GM06990 (cell line): ENCODE results near the gene AKAP6.

ENCODE experiments used
- DNase-seq: peaks from one replicate; pipeline ENCODE4 v3.0.0-alpha.2; 2011; ENCODE audit not compliant: insufficient read length; ENCODE audit errors: extremely low read depth
- H3K27me3 ChIP-seq: replicated peaks from 2 replicates; pipeline ENCODE4 v1.6.0; 2011; ENCODE audit warnings: low read length; ENCODE audit not compliant: control insufficient read depth, insufficient read depth
- H3K36me3 ChIP-seq: 2 replicates; pipeline ENCODE4 v1.5.1; 2011; ENCODE audit warnings: low read length; ENCODE audit not compliant: control insufficient read depth, insufficient read depth
- H3K4me3 ChIP-seq: replicated peaks from 2 replicates; pipeline ENCODE4 v1.5.1; 2011; ENCODE audit warnings: low read depth, mild to moderate bottlenecking, control low read depth, low read length
- TF ChIP-seq, protein P1 (sequence below): IDR thresholded peaks from 2 replicates; pipeline ENCODE4 v1.5.1; 2011; ENCODE audit warnings: low read length, control low read depth, mild to moderate bottlenecking, inconsistent platforms; ENCODE audit not compliant: insufficient read depth, poor library complexity, severe bottlenecking

AKAP6 gene

DNA sequence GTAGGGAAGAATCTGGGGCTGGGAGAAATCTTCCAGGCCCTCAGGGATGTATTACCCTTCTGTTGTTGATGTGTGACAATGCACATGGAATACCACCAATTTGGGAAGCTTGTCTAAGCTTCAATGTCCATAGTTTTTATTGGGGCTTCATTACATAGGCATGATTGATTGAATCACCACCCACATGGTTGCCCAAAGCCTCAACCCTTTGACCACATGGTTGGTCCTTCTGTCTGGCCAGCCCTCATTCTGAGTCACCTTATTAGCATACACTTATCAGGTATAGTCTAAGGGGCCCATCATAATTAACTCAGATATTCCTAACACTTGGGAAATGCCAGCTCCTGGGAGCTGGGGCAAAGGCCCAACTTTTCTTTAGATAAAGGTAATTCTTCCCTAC, 93.3 kb downstream of the AKAP6 start:
- TF ChIP-seq, protein P1, sequence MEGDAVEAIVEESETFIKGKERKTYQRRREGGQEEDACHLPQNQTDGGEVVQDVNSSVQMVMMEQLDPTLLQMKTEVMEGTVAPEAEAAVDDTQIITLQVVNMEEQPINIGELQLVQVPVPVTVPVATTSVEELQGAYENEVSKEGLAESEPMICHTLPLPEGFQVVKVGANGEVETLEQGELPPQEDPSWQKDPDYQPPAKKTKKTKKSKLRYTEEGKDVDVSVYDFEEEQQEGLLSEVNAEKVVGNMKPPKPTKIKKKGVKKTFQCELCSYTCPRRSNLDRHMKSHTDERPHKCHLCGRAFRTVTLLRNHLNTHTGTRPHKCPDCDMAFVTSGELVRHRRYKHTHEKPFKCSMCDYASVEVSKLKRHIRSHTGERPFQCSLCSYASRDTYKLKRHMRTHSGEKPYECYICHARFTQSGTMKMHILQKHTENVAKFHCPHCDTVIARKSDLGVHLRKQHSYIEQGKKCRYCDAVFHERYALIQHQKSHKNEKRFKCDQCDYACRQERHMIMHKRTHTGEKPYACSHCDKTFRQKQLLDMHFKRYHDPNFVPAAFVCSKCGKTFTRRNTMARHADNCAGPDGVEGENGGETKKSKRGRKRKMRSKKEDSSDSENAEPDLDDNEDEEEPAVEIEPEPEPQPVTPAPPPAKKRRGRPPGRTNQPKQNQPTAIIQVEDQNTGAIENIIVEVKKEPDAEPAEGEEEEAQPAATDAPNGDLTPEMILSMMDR, result no peak
- DNase-seq, result no peak
- Histone ChIP-seq H3K27me3 (no peaks in the 10 kb centered on the region), H3K4me3 (no peak overlapping the region), H3K36me3 (no peaks in the 10 kb centered on the region)

DNA sequence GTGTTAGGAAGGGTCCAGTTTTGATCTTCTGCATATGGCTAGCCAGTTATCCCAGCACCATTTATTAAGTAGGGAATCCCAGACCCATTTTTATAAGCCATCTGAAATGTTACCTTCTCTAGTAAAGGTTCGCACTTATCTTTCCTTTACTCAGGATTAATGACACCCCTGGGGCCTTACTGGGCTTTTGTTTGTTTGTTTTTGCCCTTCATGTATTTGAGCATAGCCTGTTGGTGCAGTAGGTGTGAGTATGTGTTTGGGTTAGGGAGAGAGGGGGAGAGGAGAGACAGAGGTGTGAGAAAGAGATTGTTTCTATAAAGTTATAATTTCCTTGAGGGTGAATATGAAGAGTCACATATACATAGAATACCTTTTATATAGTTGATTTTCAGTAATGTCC, 96.9 kb downstream of the AKAP6 start:
- Histone ChIP-seq H3K4me3 (no peak overlapping the region), H3K36me3 (no peaks in the 10 kb centered on the region), H3K27me3 (no peaks in the 10 kb centered on the region)
- TF ChIP-seq, protein P1, result no peak
- no peak for DNase-seq

DNA sequence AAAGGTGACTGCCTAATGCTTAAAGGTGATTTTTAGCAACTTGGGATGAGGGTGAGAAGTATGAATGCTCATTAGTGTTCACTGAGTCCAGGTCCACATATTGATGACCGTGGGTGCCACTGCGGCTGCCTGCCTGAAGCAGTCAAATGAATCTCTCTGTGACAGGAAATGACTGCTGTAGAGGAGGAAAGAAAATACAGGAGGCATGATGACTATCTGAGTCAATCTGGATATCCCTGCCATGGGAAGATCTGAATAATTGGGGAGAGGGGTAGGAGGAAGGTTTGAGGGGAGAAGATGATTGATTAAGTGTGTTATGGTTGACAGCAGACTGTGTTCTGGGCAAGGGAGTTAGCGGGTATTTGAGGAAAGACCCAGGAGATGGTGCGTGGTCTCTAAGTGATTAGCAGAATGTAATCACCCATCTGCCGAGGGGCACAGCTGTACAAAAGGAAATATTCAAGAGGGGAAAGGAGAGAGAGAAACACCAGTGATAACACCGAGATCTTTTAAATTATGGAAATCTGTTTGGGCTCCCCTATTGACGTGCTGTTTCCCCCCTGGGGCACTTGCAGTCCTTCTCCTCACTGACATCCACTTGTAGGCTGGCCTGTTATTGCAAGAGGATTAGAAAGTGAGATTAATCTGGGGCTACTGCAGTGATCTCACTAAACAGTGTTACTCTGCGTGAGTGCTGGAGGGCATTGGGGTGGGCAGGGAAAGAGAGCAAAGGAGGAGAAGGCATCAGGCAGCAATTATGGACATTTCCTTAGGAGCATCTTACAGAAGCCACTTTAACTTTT, 97.7 kb downstream of the AKAP6 start:
- DNase-seq, result no peak
- TF ChIP-seq, protein P1, result no peak
- H3K27me3 ChIP-seq, result no peaks in the 10 kb centered on the region
- no peaks in the 10 kb centered on the region for H3K36me3 ChIP-seq
- H3K4me3 ChIP-seq, result no peak overlapping the region

DNA sequence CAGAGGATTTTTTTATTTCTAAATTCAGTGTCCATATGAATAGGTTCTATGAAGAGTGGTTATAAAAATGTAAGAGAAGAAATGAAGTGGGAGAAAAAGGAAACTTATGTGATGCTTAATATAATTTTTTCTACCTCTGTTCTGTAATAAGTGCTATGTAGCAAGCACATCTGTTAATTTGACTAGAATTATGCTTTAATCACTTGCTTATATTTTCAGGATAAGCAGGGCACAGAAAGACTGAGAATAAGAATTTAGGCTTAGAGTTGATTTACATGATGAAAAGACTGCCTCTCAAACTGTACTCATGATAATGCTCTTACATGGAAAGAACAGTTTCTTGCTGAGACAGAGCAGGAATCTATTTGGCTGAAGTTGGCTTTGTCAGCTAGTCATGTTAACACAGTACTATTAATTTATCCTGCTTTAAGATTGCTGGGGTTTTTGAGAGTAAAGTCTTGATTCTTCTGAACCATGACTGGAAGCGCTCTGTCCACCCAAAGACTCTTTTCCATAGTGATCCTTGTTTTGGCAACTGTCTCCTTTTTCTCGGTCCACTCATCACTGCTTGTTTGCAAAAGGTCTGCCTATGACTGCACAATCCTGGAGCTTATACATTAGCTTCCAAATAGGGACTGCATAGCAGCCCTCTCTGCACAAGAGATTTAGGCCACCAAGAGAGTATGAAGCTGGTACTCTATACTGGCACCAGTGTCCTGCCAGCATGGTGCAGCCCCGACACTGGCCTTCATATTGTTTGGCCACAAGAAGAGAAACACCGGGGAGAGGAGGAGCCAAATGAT, 98.8 kb downstream of the AKAP6 start:
- no peak for DNase-seq
- Histone ChIP-seq H3K27me3 (no peaks in the 10 kb centered on the region), H3K36me3 (no peaks in the 10 kb centered on the region), H3K4me3 (no peak overlapping the region)
- TF ChIP-seq, protein P1, result no peak

DNA sequence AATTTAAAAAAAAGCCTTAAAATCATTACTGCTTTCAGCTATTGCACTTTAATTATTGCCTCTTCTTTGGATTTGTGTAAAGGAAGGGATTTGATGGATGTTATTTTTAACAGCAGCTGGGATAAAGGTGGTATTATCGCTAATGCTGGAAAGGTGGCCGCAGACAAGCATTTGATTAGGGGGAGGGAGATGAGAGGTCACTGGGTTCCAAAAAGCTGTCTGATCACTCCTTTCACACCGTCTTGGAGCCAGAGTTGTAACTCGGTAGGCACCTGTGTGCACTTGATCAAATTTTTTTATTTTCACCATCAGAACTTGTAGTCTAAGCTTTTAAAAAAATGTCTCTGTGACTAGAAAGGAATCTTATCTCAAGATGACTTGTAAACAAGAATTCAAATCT, 99.8 kb downstream of the AKAP6 start:
- Histone ChIP-seq H3K36me3 (no peaks in the 10 kb centered on the region), H3K4me3 (no peak overlapping the region), H3K27me3 (no peaks in the 10 kb centered on the region)
- TF ChIP-seq, protein P1, result no peak
- DNase-seq, result no peak
